ENCODE measurements around the gene COX7A2. TPM values are rescaled to one million over a fixed set of nuclear protein-coding genes. Genes with fewer than 3 reads are reported as not detected.

The COX7A2 gene
- total and polyA plus RNA-seq, 2 of the 13 experiments (the other 11 are each of a cell fraction or from before 2014, with no cell fraction given) = 407 to 556 TPM

- peak; percentile 28 for TF ChIP-seq ZNF503 (CRISPR knock-in tag; IDR thresholded peaks at IDR 0.05)
- TF ChIP-seq ZNF598 (CRISPR knock-in tag; IDR thresholded peaks at IDR 0.05; ENCODE audit: borderline replicate concordance) = no peak
- no peak for TF ChIP-seq SP2 (CRISPR knock-in tag; IDR thresholded peaks at IDR 0.05)
- TF ChIP-seq HES4 (CRISPR knock-in tag; IDR thresholded peaks at IDR 0.05; ENCODE audit: borderline replicate concordance) = no peak
- TF ChIP-seq ZNF879 (CRISPR knock-in tag; IDR thresholded peaks at IDR 0.05) = 0 out of 2 replicates have a peak, but pooled peaks have one; percentile 1
- no peak for TF ChIP-seq ZNF205 (CRISPR knock-in tag; IDR thresholded peaks at IDR 0.05)
- no peak for TF ChIP-seq MTA3 (CRISPR knock-in tag; IDR thresholded peaks at IDR 0.05)
- TF ChIP-seq NFATC3 (CRISPR knock-in tag; IDR thresholded peaks at IDR 0.05) = no peak
- 0 out of 2 replicates have a peak, but pooled peaks have one; percentile 3 for TF ChIP-seq ZNF878 (CRISPR knock-in tag; IDR thresholded peaks at IDR 0.05)
- TF ChIP-seq HDAC2 (CRISPR knock-in tag; IDR thresholded peaks at IDR 0.05) = no peak
- 0 out of 2 replicates have a peak, but pooled peaks have one; percentile 1 for TF ChIP-seq BRF2 (CRISPR knock-in tag; IDR thresholded peaks at IDR 0.05)
Observed at GRCh38 chr6:75285283-75285639, 41.7 kb upstream of the COX7A2 start (continued).

Measured in HepG2 (cell line).